Middle frontal gyrus (tissue), 1 donor: ENCODE results near the gene PLPPR1.
"Not testable (repeated sequence)": the region's sequence is repeated elsewhere in the genome, so short reads cannot be mapped to it uniquely, and the experiment has no call there.

Experiments used
- DNase-seq: peaks from one replicate; pipeline ENCODE4 v3.0.0-alpha.2; 2015; ENCODE audit warnings: low spot score; ENCODE audit errors: extremely low spot score

PLPPR1 gene

GRCh38 chr9:101274971-101275768 is 246.6 kb downstream of the PLPPR1 start:
- no peak for DNase-seq

GRCh38 chr9:101275769-101276250 is 247.3 kb downstream of the PLPPR1 start:
- no peak for DNase-seq

GRCh38 chr9:101291043-101291442 is 262.5 kb downstream of the PLPPR1 start:
- not testable (repeated sequence) for DNase-seq

GRCh38 chr9:101299901-101300300 is 271.4 kb downstream of the PLPPR1 start:
- no peak for DNase-seq

- no peak for DNase-seq
Measured at GRCh38 chr9:101307051-101307450, 278.5 kb downstream of the PLPPR1 start.

- no peak for DNase-seq
Measured at GRCh38 chr9:101307524-101308213, 279.1 kb downstream of the PLPPR1 start.

GRCh38 chr9:101309139-101309538 is 280.6 kb downstream of the PLPPR1 start:
- DNase-seq = no peak

- DNase-seq = no peak
Measured at GRCh38 chr9:101311191-101311590, 282.7 kb downstream of the PLPPR1 start.

GRCh38 chr9:101311758-101312420 is 283.4 kb downstream of the PLPPR1 start:
- peak; percentile 84 for DNase-seq

GRCh38 chr9:101312661-101313060 is 284.1 kb downstream of the PLPPR1 start:
- DNase-seq = no peak

- DNase-seq = no peak
Measured at GRCh38 chr9:101315112-101315450, 286.6 kb downstream of the PLPPR1 start.

GRCh38 chr9:101317735-101318134 is 289.2 kb downstream of the PLPPR1 start:
- no peak for DNase-seq

- no peak for DNase-seq
Measured at GRCh38 chr9:101323129-101323528, 294.6 kb downstream of the PLPPR1 start.

- DNase-seq = no peak
Measured at GRCh38 chr9:101324245-101324804, 295.8 kb downstream of the PLPPR1 start.

GRCh38 chr9:101325053-101325452 is 296.5 kb downstream of the PLPPR1 start:
- no peak for DNase-seq

- DNase-seq = no peak
Measured at GRCh38 chr9:101326035-101326434, 297.5 kb downstream of the PLPPR1 start.

- no peak for DNase-seq
Measured at GRCh38 chr9:101326501-101326900, 298.0 kb downstream of the PLPPR1 start.

- not testable (repeated sequence) for DNase-seq
Measured at GRCh38 chr9:101327422-101327909, 298.9 kb downstream of the PLPPR1 start.

- DNase-seq = no peak
Measured at GRCh38 chr9:101332362-101332761, 303.8 kb downstream of the PLPPR1 start.

GRCh38 chr9:101333490-101333889 is 305.0 kb downstream of the PLPPR1 start:
- DNase-seq = no peak

- no peak for DNase-seq
Measured at GRCh38 chr9:101333926-101334702, 305.6 kb downstream of the PLPPR1 start.
